Stimulated activated CD4-positive, alpha-beta T cell treated with anti-CD3 and anti-CD28 coated beads, Interleukin-4, amount 100 ng/mL, for 48 hours (primary cell): ENCODE measurements around the gene NFATC2.

ENCODE experiments used
- DNase-seq, 2 donors: peaks; one replicate each; pipeline ENCODE4 v3.0.0-alpha.2; 2020; ENCODE audit warnings: low read depth in 2 of 2

NFATC2 gene

GRCh38 chr20:51452091-51452613 lies 90.4 kb downstream of the NFATC2 start:
- DNase-seq: no peak

GRCh38 chr20:51451484-51451883 lies 91.0 kb downstream of the NFATC2 start:
- no peak for DNase-seq

- no peak for DNase-seq
Measured at GRCh38 chr20:51450984-51451383, 91.5 kb downstream of the NFATC2 start.

GRCh38 chr20:51450221-51450712 lies 92.3 kb downstream of the NFATC2 start:
- DNase-seq: no peak

- DNase-seq: no peak
Measured at GRCh38 chr20:51449498-51450220, 92.9 kb downstream of the NFATC2 start.

- DNase-seq: no peak
Measured at GRCh38 chr20:51447765-51448148, 94.8 kb downstream of the NFATC2 start.

- DNase-seq: no peak
Measured at GRCh38 chr20:51447097-51447764, 95.3 kb downstream of the NFATC2 start.

GRCh38 chr20:51446656-51447055 lies 95.9 kb downstream of the NFATC2 start:
- no peak for DNase-seq

- DNase-seq: no peak
Measured at GRCh38 chr20:51446230-51446629, 96.3 kb downstream of the NFATC2 start.

- no peak for DNase-seq
Measured at GRCh38 chr20:51445591-51445990, 96.9 kb downstream of the NFATC2 start.

- no peak for DNase-seq
Measured at GRCh38 chr20:51444922-51445438, 97.5 kb downstream of the NFATC2 start.

GRCh38 chr20:51444467-51444866 lies 98.1 kb downstream of the NFATC2 start:
- DNase-seq: no peak

- DNase-seq: no peak
Measured at GRCh38 chr20:51442602-51443001, 99.9 kb downstream of the NFATC2 start.

- no peak for DNase-seq
Measured at GRCh38 chr20:51440589-51440988, 101.9 kb downstream of the NFATC2 start.

- no peak for DNase-seq
Measured at GRCh38 chr20:51439160-51439689, 103.3 kb downstream of the NFATC2 start.

GRCh38 chr20:51438136-51438535 lies 104.4 kb downstream of the NFATC2 start:
- DNase-seq: no peak

- DNase-seq: no peak
Measured at GRCh38 chr20:51437182-51437924, 105.2 kb downstream of the NFATC2 start.

GRCh38 chr20:51434580-51435247 lies 107.8 kb downstream of the NFATC2 start:
- DNase-seq: no peak

GRCh38 chr20:51434026-51434425 lies 108.5 kb downstream of the NFATC2 start:
- DNase-seq: no peak

- no peak for DNase-seq
Measured at GRCh38 chr20:51432875-51433274, 109.6 kb downstream of the NFATC2 start.

GRCh38 chr20:51432251-51432784 lies 110.2 kb downstream of the NFATC2 start:
- DNase-seq: no peak
